GM19468 (cell line): ENCODE data around the gene GOLGA2.
"Not testable (repeated sequence)": the region's sequence is repeated elsewhere in the genome, so short reads cannot be mapped to it uniquely, and the experiment has no call there.

ENCODE experiments used
- ATAC-seq: cut with Tn5 transposase; IDR thresholded peaks from one replicate; pipeline ENCODE4 v1.9.1; 2021; ENCODE audit warnings: mild to moderate bottlenecking, moderate library complexity, moderate number of reproducible peaks; ENCODE audit not compliant: unreplicated experiment; ENCODE audit errors: extremely low read depth

Gene GOLGA2

DNA sequence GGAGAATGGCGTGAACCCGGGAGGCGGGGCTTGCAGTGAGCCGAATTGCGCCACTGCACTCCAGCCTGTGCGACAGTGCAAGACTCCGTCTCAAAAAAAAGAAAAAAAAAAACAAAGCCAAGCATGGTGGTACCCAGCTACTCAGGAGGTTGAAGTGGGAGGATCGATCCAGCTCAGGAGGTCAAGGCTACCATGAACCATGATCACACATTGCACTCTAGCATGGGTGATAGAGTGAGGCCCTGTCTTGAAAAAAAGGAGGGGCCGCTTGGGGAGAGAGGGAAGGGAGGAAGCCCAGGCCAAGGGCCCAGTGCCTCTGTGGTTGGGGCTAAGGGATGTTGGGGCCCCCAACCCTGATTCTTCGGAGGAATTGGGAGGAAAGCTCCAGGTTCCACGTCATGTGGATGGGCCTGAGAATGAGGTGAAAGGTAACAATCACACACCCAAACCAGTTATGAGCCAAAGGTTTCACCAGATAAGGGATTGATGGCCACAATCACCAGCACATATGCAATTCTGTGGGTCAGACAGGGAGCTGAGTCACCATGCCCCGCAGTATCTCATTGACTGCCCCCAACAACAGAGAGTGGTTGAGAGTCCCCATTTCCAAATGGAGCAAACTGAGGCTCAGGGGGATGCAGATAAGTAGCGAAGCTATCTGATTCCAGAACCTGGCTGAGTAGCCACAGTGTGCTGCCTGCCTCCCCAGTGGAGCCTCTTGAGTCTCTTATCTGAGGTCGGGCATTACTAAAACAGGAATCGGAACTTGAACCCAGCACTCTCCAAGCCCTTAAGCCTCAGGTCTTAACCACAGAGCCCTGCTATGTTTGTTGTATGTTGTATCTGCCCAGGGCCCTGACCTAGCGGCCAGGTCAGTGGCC, 20.8 kb upstream of the GOLGA2 start:
- ATAC-seq = no peak

DNA sequence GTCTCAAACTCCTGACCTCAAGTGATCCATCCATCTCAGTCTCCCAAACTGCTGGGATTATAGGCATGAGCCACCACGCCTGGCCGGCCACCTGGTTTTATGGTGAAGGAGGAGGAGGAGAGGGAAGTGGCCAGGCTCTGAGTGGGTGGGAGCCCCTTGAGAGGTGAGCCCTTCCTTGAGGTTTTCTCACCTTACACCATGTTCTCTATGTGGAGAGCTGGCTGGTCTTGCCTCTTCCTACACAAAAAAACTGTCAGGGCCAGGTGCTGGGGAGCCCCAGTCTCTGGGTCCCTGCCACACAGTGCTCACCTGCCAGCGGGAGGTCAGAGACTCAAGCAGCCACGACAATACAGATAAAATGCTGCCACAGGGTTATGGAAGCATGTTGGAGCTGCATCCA, 18.3 kb upstream of the GOLGA2 start:
- no peak for ATAC-seq

DNA sequence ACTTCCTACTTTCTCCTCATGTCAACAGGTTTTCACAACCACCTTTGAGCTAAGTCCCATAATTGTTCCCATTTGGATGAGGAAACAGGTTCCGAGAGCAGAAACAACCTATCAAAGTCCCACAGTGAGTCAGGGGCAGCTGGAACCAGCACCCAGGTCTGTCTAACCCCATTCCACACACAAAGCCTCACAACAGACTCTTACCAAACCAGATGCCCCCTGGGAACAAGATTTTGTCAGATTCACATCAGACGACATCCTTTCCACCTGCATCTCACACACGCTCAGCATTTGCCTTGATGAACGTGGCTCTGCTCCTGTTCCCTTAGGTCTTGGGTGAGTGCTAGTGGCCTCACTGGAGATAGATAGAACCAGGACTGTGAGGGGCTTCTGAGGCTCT, 17.3 kb upstream of the GOLGA2 start:
- no peak for ATAC-seq

DNA sequence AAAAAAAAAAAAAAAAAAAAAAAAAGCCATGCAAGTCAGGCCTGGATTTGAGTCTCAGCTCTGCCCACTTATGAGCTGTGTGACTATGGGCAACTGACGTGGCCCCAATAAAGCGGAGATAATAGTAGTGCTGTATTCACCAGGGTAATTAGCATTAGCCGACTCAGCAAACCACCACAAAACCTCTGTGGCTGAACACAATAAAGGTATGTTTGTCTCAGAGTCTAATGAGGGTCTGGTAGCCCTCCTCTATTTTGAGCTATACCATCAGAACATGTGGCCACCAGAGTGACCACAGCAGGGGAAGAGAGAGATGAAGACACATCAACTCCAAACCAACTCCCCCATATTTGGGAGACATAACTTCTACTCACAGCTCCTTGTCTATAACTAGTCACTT, 16.2 kb upstream of the GOLGA2 start:
- no peak for ATAC-seq

DNA sequence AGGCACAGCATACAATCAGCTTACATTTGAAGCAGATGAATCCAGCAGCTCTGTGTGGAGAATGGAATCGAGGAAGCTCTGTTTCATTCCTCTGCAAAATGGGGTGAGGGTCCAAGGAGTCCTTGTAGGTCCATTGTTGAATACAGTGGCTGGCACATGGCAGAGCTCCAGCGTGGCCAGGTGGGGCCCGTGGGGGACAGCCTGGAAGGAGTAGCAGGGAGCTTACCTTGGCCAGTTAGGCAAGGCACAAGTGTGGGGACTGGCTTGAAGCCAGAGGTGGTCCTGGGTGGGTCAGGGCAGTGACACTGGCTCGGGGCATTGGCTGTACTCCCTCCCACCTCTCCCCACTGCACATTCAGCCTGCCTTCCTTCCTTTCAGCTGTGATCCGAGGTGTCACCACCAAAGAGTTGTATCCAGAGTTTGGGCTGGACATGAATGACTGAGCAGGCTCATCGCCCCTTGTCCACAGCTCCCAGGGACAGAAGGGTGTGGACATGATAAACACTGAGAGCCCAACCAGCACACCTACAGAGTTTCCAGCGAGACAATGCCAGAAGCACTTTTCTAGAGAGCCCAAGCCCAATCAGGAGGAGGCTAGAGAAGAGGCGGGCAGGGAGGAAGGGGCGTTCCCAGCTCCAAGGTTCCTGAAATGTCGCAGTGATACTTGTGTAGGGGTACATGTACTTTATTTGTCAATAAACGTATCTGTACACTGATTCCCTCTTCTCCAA, 12.6 kb upstream of the GOLGA2 start:
- no peak for ATAC-seq

DNA sequence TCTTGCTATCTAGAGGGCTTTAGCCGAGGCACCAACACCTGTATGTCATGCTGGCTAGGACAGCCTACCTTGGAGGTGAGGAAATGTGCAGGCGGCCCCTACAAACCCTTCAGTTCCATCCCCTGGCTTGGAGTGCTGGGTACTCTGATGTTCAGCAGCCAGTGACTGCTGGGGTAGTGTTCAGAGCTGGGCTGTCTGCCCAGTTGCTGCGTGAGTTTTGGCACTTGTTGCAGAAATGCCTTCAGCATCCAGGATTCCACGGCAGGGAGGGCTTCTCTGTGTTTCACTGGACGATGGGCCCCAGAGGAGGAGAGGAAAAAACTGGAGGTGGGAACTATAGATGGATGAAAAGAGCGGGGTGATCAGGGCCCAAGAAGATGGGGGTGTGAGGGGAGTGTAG, 10.6 kb upstream of the GOLGA2 start:
- ATAC-seq = no peak

DNA sequence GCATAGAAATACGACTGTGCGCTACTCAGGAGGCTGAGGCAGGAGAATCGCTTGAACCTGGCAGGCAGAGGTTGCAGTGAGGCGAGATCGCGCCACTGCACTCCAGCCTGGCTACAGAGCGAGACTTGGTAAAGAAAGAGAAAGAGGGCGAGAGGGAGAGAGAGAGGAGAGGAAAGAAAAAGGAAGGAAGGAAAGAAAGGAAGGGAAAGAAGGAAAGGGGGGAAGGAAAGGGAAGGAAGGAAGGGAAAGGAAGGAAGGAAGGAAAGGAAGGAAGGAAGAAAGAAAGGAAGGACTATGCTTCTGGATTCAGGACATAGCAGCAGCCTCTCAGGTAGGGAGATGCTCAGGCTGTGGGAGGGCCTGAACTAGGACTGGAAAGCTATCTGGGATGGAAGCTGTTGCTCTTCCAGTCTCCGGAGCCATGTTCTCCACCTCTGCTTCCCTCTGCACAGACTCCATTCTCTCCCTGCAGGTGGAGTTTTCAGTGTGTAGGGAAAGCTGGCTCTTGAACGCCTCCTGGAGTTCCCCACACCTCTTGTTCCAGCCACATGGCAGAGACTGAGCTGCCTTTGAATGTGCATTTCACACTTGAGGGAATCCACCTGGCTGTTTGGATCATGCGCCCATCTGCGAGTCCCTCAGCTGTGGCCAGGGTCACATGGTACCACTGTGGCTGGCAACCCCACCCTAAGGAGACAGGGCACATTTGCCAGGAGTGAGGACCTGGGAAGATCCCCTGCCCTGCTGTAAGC, 9.4 kb upstream of the GOLGA2 start:
- ATAC-seq = no peak

DNA sequence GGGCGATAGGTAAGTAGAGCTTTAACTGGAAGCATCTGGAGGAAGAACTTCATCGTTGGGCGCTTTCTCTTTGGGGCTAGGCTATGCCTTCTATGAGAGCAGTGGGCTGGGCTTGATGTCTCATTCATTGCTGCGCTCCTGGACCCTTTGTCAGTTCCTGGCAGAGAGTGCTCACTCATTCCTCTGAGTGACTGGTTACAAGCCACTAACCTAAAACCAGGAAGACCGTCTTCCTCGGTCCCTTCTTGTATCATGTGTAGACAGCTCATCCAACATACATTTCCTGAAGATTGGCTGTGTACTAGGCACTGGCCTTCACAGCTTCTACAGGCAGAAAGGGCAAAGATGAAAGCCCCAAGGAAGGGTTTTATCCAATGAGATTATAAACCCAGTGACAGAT, 6.7 kb upstream of the GOLGA2 start:
- no peak for ATAC-seq

DNA sequence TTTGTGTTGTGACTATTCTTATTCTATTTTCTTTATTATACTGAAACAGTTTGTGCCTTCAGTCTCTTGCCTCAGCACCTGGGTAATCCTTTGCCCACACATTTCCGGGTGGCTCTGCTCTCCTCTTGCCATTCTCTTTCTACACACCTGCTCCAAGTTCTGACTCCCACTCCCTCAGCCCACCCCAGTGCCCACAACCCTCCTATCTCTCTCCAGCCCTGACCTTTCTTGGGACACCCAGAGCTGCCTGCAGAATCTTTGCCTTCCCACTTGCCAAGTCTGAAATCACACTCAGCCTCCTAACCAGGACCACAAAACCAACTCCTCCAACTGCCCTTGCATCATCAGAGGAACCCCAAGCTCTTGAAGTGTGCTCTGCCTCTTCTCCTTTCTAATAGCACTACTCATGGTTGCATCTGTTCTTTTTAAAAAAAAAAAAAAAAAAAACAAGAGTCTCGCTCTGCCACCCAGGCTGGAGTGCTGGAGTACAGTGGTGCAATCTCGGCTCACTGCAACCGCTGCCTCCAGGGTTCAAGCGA, 4.3 kb upstream of the GOLGA2 start:
- ATAC-seq = no peak

DNA sequence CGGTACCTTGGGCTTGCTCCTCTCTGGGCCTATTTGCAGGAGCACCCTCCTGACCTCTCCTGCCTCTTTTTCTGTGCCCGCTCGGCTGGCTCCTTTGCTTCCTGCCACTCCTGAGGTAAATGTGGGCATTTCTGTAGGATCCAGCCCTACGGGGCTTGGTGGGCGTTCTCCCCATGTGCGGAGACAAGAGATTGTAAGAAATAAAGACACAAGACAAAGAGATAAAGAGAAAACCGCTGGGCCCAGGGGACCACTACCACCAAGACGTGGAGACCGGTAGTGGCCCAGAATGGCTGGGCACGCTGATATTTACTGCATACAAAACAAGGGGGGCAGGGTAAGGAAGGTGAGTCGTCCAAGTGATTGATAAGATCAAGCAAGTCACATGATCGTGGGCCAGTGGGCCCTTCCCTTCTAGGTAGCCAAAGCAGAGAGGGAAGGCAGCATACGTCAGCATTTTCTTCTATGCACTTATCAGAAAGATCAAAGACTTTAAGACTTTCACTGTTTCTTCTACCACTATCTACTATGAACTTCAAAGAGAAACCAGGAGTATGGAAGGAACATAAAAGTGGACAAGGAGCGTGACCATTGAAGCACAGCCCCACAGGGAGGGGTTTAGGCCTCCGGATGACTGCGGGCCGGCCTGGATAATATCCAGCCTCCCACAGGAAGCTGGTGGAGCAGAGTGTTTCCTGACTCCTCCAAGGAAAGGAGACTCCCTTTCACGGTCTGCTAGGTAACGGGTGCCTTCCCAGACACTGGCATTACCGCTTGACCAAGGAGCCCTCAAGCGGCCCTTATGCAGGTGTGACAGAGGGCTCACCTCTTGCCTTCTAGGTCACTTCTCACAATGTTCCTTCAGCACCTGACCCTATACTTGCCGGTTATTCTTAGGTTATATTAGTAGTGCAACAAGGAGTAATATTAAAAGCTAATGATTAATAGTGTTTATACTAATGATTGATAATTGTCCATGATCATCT, 3.6 kb upstream of the GOLGA2 start:
- not testable (repeated sequence) for ATAC-seq

DNA sequence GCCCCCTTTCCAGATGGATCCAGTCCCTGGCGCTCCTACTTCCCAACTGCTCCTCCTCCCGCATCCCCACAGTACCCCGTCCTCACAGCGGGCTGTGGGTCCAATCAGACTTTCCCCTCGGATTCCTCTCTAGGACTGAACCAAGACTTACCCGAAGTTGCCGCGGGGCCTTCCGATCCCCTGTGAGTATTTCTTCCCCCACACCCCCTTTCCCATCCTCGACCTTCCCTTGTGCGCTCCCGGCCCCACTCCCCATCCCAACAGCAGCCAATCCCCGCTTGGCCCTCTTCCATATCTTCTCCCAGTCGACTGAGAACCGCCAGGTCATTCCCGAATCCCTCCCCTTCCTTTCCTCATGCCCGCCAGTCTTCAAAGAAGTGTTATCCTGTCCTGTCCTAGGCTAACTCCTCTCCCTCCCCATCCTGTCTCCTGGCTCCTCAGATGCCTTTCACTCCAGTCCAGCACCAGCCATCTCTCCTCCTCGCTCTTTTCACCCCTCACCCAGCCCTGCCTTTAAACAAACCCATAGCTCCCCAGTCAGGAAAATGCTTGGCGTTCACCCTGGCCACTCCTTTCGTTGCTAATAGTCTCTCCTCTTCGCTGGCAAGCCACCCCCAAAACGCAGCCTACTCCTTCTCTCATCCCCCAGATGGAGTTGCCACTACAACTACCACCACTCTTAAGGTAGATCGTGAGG, 915 bp upstream of the GOLGA2 start:
- no peak for ATAC-seq

DNA sequence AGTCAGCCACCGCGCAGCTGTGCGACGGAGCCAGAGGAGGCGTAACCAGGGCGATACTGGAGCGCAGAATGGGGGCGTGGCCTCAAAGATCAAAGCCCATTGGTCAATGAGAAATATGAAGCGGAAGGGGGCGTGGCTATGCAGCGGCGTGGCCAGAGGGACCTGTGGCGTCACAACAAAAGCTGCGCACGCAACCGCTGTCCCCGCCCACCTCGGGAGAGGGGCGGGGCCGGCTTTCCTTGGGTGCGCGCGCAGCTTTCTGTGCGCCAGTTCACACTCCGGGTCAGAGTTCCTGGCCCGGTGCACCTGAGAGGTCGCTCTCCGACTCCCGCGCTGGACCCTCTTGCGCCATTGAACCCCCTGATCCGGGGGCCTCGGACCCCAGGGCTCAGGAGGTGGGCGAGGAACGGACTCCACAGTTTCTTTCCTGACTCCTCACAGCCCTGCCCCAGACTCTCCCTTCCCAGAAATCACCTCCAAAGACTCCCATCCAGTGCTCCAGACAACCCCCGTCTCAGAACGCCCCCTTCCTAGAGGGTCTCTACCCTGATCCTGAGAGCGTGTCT, 284 bp upstream of the GOLGA2 start, which contains the start of gene SWI5:
Gene SWI5 (plus strand): TSS at position 269 of the 566 bp plus-strand sequence.
- ATAC-seq = peak; percentile 83

DNA sequence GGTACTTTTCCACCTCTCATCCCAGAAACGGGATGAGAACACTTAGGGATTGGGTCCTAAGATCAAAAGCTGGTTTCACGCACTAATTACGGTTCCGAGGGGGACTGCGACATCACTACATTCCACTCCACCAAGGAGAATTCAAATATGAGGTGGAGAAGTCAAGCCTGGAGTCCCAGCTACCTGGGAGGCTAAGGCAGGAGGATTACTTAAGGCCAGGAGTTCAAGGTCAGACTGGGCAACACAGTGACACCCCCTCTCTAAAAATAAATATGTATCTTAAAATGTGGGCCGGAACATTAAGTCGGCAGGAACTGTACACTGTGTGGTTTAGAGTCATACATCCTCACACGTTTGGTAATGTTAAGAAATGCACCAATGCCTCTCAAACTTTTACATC, 1.6 kb downstream of the GOLGA2 start:
- ATAC-seq = no peak

DNA sequence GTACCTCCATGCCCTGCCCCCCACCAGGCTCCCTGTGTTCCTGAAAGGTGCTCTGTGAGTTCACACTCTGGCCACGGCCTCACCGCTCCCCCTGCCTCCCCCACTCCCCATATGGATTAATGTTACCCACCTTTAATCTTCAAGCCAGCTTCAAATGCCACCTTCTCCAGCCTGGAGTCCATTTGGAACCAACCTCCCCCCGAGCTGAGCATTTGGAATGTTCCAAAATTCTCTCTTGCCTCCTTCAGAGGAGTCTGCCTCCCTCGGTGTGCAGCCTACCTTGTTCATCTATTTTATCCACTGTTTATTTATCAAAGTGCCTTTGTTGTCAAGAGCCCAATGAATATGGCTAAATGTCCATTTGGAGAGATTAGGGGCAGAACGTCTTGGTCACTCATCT, 4.3 kb downstream of the GOLGA2 start:
- no peak for ATAC-seq

DNA sequence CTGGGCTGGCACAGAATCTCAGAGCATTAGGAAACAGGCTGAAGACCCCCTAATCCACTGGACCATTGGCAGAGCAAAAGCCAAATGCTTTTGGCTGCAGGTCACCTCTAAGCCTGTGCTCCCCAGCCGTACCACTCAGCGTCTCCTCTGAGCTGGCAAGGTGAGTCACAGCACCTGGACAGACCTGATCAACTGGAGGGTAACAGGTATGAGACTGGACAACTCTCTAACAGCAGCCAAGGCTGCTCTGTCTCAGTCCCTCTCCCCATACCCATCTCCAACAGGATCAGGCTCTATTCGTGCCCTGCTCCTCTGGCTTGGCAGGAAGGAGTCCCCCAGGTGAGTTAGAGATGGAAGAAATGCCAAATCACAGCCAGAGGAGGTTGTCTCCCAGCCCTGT, 4.7 kb downstream of the GOLGA2 start:
- no peak for ATAC-seq

DNA sequence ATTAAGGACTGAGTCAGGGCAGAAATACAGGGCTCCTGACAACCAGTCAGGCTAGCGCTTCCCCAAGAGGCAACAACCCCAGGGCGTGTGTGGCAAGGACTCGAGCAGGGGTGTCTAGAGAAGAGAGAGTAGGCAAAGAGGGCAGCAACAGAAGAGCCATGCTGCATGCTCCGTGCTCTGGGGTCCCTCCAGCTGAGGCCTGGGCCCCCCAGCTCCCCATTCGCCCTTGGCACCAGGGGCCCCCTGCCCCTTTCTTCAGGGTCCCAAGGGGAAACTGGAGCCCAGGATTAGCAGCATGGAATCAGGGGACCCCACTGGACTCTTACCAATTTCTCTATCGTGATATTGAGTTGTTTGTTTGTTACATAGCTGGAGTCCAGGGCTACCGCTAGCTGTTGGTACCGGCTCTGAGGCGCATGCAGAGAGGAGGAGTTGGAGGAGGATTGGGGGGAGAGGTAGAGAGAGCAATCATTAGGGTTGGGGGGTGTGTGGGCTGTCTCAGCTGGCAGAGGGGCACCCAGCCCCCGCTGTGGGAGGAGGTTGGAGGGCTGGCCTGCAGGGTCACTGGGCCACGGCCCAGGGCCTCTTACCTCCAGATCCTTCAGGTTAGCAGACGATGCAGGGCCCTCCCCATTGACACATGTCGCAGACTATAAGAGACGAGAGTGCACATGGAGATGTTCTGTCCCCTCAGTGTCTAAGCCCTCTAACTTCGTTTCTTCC, 8.8 kb downstream of the GOLGA2 start:
- no peak for ATAC-seq

DNA sequence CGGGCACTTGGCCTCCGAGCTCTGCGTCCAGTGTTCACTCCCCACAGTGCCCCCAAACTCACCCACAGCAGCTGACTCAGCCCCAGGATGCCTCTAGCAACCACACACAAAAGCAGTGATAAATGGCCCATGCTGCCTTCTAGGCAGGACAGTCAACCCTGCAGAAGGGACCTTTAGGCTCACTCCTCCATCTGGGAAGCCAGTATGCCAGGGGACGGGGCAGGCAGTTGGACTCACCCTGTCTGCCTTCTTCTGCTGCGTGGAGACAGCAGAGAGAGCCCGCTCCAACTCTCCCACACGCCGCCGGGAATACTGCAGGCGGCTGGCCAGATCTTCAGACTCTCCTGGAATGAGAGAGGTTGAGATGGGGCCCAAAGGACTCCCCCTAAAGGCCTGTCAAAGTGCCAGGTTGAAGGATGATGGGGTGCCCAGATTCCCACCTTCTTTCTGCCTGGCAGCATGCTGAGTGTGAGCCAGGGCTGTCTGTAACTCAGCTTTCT, 10.4 kb downstream of the GOLGA2 start:
- no peak for ATAC-seq

DNA sequence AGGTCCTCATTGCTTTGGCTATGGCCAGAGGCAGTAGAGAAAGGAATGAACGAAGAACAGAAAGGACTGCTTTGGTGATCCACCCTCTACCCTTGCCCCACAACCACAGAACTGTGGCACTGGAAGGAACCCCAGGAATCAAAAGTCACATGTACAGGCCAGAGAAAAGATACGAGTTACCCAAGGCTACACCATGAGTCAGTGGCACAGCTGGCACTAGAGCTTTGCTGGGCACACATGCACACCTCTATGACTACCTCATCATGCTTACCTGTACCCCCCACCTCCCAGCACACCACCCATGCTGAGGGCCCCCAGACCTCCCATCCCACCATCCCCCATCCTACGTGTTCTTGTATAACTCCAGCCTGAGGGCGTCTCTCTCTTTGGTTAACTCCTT, 13.1 kb downstream of the GOLGA2 start:
- ATAC-seq = no peak
